CD4-positive, alpha-beta T cell treated with Interferon alpha-2 for 1 hour (primary cell): ENCODE results near the gene MYOZ3.
A peak's percentile ranks its signal among the peaks of the same experiment; 100 is the strongest.

Experiments used
- DNase-seq, 2 donors: peaks; one replicate each; pipeline ENCODE4 v3.0.0-alpha.2; 2020 to 2022

Gene MYOZ3

GRCh38 chr5:150644058-150644457 lies 17.0 kb upstream of the MYOZ3 start:
- no peak for DNase-seq

- no peak for DNase-seq
These were observed 16.5 kb upstream of the MYOZ3 start for GRCh38 chr5:150644514-150644913.

- no peak for DNase-seq
These were observed 15.9 kb upstream of the MYOZ3 start for GRCh38 chr5:150645070-150645700.

GRCh38 chr5:150647275-150648251 lies 13.5 kb upstream of the MYOZ3 start:
- DNase-seq = no peak

GRCh38 chr5:150648294-150649107 lies 12.6 kb upstream of the MYOZ3 start:
- DNase-seq = no peak

GRCh38 chr5:150649108-150650020 lies 11.7 kb upstream of the MYOZ3 start:
- DNase-seq = no peak

- DNase-seq = no peak
These were observed 10.7 kb upstream of the MYOZ3 start for GRCh38 chr5:150650021-150651006.

GRCh38 chr5:150651382-150651781 lies 9.7 kb upstream of the MYOZ3 start:
- DNase-seq = no peak

- no peak for DNase-seq
These were observed 9.0 kb upstream of the MYOZ3 start for GRCh38 chr5:150651924-150652671.

- DNase-seq = no peak
These were observed 7.8 kb upstream of the MYOZ3 start for GRCh38 chr5:150653145-150653761.

- peak in 1 of 2 donors; percentile 4 for DNase-seq
These were observed 7.1 kb upstream of the MYOZ3 start for GRCh38 chr5:150653762-150654556.

GRCh38 chr5:150655221-150655620 lies 5.8 kb upstream of the MYOZ3 start:
- DNase-seq = no peak

- peak; percentile 84 to 89 for DNase-seq
These were observed 4.6 kb upstream of the MYOZ3 start for GRCh38 chr5:150656191-150657132.

- no peak for DNase-seq
These were observed 2.9 kb upstream of the MYOZ3 start for GRCh38 chr5:150658121-150658520.

- DNase-seq = no peak
These were observed 2.3 kb upstream of the MYOZ3 start for GRCh38 chr5:150658699-150659265.

GRCh38 chr5:150659360-150660107 lies 1.5 kb upstream of the MYOZ3 start:
- DNase-seq = no peak
